ENCODE results near the gene HDAC7. TPM values are rescaled to one million over a fixed set of nuclear protein-coding genes. Genes with fewer than 3 reads are reported as not detected.

Gene HDAC7
- total RNA-seq, 1 experiment from 2014 or later: 37.1 TPM

DNA sequence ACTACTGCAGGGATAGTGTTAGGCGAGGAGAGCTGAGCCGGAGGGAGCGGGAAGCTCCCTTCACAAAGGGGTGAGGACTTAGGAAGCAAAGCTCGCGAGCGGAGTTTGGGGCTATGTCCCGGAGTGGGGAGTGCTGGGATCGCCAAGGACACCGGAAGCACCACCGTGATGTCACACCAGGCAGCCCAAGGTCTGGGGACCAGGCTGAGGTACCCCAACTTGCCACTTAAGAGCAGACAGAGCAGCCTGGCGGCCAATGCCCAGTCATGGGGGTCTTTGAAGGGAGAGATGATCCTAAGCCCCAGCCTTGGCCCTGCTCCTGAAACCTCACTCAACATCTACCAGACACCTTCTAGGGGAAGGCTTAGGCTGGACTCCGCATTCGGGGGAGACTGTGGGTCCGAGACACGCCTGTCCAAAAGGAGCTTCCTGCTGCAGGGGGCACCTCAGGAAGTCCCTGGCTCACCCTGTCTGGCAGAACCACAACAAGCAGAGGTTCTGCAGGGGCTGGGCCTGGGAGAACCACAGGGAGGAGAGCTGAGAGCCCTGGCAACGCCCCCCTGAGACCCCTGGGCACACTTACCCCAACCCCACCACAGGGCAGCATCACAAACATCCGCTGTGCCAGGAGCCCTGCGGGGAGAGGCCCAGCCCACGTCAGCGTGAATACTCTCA is 28.9 kb downstream of the HDAC7 start:
- Histone ChIP-seq H3K27me3 (no peaks in the 10 kb centered on the region), H3K4me1 (no peaks in the 10 kb centered on the region), H3K4me3 (no peak overlapping the region), H3K9me3 (replicated peaks) (no peaks in the 10 kb centered on the region), H3K36me3 (peaks cover 70% of the 10 kb centered on the region), H3K27ac (no peak overlapping the region)
- no peak for DNase-seq

DNA sequence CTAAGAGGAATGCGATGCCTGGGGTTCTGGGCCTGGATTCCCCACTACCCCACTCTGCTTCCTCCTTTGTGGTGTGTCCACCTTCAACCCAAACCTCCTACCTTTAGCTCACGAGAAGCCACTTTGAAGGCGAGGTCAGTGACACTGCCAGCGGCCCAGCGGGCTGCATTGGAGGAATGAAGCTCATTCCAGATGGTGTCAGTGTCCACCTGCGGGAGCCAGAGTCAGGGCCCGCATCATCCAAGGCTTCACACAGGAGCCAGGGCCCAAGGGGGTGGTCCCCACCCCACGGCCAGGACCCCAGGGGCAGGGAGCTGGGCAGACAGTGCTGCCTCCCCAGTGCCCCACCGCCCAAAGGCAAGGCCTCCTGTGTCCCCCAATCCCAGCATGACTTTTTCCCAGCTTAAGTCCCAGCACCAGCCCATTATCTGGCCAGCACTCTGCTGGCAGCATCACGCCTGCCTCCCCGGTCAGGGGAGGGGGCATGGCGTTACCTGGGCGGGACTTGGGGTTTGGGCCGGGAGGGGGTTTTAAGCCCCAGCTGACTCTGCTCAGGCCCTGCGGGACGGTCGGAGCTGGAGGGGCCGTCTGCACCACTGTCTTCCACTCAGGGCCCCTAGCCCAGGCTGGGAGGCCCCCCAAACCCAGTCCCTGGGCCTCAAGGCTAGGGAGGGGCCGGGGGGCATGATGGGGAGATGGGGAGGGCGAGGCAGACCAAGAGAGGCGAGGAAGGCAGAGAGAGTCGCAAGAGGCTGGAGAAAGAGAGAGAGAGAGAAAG is 29.8 kb downstream of the HDAC7 start:
- no peaks in the 10 kb centered on the region for H3K9me3 ChIP-seq (replicated peaks)
- no peak overlapping the region for H3K27ac ChIP-seq
- H3K36me3 ChIP-seq: peaks cover 72% of the 10 kb centered on the region
- H3K4me3 ChIP-seq: no peak overlapping the region
- DNase-seq: no peak
- H3K4me1 ChIP-seq: no peaks in the 10 kb centered on the region
- no peaks in the 10 kb centered on the region for H3K27me3 ChIP-seq

DNA sequence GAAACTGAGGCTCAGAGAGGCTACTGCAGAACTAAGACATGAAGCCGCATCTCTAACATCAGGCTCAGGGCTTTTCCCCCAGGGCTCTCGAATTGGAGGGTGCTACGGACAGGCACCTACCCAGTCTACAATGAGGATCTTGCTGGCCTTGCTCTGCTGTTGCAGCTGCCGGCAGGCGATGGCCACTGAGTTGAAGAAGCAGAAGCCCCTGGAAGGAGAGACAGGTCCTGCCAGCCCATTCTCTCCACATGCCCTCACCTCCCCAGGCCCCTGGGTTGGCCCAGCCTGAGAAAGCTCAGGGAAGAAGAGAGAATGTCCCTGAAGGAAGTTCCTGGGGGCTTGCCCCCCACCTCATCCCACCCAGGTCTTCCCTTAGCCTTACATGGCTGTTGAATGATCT is 30.6 kb downstream of the HDAC7 start:
- no peak overlapping the region for H3K27ac ChIP-seq
- peaks cover 72% of the 10 kb centered on the region for H3K36me3 ChIP-seq
- no peaks in the 10 kb centered on the region for H3K4me1 ChIP-seq
- no peak overlapping the region for H3K4me3 ChIP-seq
- H3K9me3 ChIP-seq (replicated peaks): no peaks in the 10 kb centered on the region
- H3K27me3 ChIP-seq: no peaks in the 10 kb centered on the region
- no peak for DNase-seq

DNA sequence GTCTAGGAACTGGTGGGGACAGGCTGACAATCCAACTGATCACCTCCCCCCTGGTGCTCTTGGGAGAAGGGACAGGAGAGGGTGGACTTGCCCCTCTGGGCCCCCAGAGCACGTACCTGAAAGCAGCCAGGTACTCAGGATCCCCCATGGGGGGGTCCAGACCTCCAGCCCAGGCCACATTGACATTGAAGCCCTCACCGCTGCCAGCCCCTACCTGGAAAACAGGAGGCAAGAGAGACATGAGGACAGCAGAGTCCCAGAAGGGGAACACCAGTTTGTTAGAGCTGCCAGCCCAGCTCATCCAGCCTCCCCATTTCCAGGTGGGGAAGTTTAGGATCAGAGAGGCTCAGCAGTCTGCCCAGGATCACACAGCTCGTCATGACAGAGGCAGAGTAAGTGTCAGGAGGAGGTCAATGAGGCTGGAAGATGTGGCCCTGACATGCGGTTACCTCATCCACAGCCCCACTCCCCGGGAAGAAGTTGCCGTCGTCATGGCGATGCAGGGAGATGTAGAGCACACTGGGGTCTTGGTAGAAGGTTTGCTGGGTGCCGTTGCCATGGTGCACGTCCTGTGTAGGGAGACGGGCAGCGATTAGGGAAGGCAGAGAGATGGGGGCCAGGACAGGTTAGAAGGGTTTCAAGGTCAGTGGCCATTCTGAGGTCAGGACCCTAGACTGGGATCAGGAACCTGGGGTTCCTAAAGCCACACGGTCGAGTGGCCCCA is 31.9 kb downstream of the HDAC7 start:
- H3K9me3 ChIP-seq (replicated peaks): no peaks in the 10 kb centered on the region
- no peak for DNase-seq
- H3K4me1 ChIP-seq: no peaks in the 10 kb centered on the region
- H3K4me3 ChIP-seq: no peak overlapping the region
- H3K27me3 ChIP-seq: no peaks in the 10 kb centered on the region
- H3K36me3 ChIP-seq: peaks cover 76% of the 10 kb centered on the region
- H3K27ac ChIP-seq: no peak overlapping the region

DNA sequence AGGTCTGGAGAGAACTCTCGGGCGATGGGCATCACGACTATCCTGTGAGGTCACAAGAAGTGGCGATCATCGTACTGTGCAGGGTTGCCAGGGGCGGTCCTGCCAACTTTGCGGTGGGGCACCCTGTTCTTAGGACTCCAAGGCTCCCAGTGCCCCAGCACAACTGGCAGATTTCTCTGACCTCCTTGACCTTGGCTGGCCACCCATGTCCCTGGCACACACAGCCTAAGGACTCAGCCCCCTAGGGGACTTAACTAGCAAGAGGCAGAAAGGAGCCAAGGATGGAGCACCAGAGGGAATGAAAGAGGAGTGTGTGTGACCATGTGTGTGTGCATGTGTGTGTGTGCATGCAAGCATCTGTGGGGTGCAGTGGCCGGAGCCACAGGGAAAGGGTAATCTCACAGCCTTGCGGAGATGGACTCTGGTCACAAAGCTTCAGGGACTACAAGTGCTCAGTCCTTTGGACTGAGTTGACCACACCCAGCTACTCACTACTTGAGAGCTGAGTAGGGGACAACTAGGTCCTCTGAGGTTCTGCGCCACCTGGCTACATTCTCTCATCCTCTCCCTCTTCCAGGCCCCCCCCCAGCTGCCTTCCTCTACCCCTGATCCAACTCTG is 32.9 kb downstream of the HDAC7 start:
- no peak overlapping the region for H3K27ac ChIP-seq
- DNase-seq: no peak
- no peaks in the 10 kb centered on the region for H3K9me3 ChIP-seq (replicated peaks)
- H3K27me3 ChIP-seq: no peaks in the 10 kb centered on the region
- no peaks in the 10 kb centered on the region for H3K4me1 ChIP-seq
- H3K4me3 ChIP-seq: no peak overlapping the region
- peaks cover 75% of the 10 kb centered on the region for H3K36me3 ChIP-seq

- Histone ChIP-seq H3K36me3 (peaks cover 72% of the 10 kb centered on the region), H3K4me3 (no peak overlapping the region), H3K4me1 (no peaks in the 10 kb centered on the region), H3K9me3 (replicated peaks) (no peaks in the 10 kb centered on the region), H3K27me3 (no peaks in the 10 kb centered on the region), H3K27ac (no peak overlapping the region)
- DNase-seq: no peak
These were observed 33.6 kb downstream of the HDAC7 start for GRCh38 chr12:47785887-47786661.

DNA sequence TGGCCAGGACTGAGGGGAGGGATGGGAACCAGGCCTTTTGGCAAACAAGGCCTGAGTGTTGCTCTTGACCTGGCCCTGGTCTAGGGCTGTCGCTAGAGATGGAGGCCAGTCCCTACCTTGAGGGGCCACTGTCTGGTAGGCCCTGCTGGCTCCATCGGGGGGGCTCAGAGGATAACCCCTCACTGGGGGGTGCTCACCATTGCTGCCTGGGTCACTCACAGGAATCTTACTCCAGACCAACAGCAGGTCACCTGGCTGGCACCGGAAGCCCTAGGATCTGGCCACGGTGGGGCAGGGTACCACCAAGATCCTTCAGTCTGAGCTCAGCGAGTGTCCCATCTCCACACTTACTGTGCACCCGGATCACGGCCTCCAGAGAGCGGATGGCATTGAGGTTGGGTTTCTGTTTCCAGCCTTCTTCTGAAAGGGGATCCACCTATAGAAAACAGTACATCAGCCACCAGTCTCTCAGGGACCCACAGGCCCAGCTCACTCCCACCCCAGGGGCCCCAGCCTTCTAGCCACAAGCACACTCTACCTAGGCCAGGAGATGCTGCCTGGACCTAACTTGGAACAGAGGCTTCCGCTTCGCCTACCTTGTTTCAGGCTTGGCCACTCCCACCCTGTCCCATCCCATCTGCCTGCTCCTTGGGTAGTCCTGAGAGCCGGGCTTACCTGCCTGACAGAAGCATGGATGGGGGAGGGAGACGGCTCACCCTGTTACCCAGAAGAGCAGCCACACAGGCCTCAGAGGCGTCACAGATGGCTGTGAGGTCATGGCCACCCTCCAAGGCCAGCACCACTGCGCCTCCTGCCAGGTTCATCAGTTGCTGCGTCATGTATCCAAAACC is 34.4 kb downstream of the HDAC7 start:
- H3K4me3 ChIP-seq: no peak overlapping the region
- DNase-seq: no peak
- H3K4me1 ChIP-seq: no peaks in the 10 kb centered on the region
- no peak overlapping the region for H3K27ac ChIP-seq
- no peaks in the 10 kb centered on the region for H3K9me3 ChIP-seq (replicated peaks)
- H3K27me3 ChIP-seq: no peaks in the 10 kb centered on the region
- peaks cover 67% of the 10 kb centered on the region for H3K36me3 ChIP-seq

DNA sequence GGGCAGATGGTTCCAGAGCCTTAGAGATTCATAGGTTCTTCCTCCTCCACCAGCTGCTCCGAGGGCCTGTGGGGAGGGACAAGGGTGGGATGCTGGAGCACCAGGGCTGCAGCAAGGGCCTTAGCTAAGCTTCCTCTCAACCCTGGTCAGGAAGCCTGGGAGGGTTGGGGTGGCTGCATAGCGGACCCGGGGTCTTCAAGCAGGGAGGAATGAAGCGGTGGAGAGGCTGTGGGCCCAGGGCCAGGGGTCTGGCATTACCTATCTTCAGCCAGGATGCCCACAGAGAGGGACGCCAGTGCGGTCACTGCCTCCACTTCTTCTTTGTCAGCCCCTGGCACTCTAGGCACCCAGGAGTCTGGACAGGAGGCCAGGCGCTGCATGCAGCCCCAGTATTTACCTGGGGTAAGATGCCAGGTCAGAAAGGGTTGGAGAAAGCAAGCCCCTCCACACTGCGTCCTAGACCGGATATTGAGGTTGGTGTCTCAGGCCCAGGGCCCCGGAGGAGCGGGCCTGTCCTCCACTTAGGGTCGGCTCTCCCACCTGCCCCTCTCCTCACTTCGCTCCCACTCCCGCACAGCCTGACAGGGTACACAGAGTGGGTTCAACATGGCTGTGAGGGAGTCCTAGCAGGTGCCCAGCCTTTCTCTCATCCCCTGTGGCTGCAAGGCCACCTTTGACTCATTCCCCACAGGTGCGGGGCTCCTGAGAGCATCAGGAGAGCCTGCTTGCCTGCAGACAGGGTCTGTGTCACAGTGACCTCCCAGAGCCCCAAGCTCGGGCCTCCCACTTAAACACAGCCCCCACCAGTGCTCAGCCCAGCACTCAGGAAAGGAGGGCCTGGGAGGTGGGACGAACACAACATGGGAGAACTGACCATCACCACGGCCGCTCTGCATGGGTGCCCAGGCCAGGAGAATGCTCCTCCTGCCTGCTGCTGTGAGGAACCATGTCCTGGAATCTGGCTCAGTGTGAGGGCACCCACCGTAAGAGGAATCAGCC is 35.6 kb downstream of the HDAC7 start:
- no peak overlapping the region for H3K4me3 ChIP-seq
- H3K9me3 ChIP-seq (replicated peaks): no peaks in the 10 kb centered on the region
- no peak overlapping the region for H3K27ac ChIP-seq
- no peaks in the 10 kb centered on the region for H3K4me1 ChIP-seq
- peaks cover 60% of the 10 kb centered on the region for H3K36me3 ChIP-seq
- DNase-seq: no peak
- H3K27me3 ChIP-seq: no peaks in the 10 kb centered on the region

GRCh38 chr12:47783024-47783755 is 36.5 kb downstream of the HDAC7 start:
- no peaks in the 10 kb centered on the region for H3K27me3 ChIP-seq
- H3K27ac ChIP-seq: no peak overlapping the region
- peaks cover 51% of the 10 kb centered on the region for H3K36me3 ChIP-seq
- H3K4me3 ChIP-seq: no peak overlapping the region
- no peak for DNase-seq
- H3K9me3 ChIP-seq (replicated peaks): no peaks in the 10 kb centered on the region
- H3K4me1 ChIP-seq: no peaks in the 10 kb centered on the region

DNA sequence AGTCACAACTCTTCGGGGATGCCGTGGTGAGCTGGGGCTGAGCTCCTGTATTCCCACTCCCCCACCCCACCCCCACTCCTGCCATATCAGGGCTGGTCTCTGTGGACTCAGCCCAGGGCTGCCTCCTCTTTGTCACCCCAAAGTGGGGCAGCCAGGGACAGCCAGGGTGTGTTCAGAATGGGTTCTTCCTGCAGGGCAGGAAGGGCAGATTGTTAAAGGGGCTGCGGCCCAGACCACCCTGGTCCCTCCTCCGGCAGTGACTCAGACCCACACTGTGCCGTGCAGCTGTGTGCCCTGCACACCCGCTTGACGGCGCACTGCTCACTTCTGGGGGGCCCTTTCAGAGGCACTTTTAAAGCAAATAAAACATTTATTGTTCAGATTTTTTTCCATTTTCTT is 37.3 kb downstream of the HDAC7 start:
- no peak overlapping the region for H3K4me3 ChIP-seq
- H3K9me3 ChIP-seq (replicated peaks): no peaks in the 10 kb centered on the region
- peaks cover 43% of the 10 kb centered on the region for H3K36me3 ChIP-seq
- no peaks in the 10 kb centered on the region for H3K27me3 ChIP-seq
- no peak for DNase-seq
- no peak overlapping the region for H3K27ac ChIP-seq
- H3K4me1 ChIP-seq: no peaks in the 10 kb centered on the region

DNA sequence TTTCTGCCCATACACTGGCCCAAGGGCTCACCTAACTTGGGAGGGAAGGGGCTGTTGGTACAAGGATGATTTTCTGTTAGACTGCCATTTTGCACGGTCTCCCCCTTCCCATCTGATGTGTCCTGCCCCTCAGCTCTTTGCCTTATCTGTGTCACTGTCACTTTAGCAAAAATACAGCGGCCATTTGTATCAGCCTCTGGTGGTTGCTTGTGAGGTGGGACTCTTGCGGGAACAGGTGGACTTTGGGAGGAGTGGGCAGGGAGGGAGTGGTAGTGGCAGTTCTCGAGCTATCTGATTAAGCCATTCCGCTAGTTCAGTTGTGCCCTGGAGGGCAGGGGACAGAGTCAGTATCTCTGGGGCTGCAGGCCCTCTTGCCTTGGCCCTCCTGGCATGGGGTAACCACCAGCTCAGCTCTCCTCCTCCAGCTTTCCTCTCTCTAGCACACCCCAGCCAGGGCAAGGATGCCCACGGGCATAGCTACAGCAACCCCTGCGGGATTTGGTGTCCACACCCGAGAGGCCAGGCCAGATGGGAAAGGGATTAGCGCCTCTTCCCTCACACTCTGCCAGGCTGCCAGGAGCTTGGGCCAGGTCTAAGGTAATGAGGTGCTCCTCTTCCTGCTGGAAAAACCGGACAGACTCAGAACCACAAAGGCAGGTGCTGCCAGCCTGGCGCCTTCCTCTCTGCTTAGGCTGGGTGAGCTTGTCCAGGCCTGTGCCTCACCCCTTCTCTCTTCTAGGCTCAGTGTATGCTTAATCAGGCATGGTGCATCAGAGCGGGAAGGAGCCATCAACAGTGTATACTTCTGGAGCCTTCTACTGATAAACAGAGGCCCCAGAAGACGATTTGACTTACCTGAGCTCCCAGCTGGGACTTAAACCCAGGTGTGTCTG is 38.0 kb downstream of the HDAC7 start:
- no peak overlapping the region for H3K27ac ChIP-seq

More for the DNA sequence above, 38.0 kb downstream of the HDAC7 start:
- Histone ChIP-seq H3K4me1 (no peaks in the 10 kb centered on the region), H3K36me3 (peaks cover 36% of the 10 kb centered on the region), H3K4me3 (no peak overlapping the region), H3K27me3 (no peaks in the 10 kb centered on the region), H3K9me3 (replicated peaks) (no peaks in the 10 kb centered on the region)
- no peak for DNase-seq

All from SJCRH30 (cell line).